Measurements from ENCODE around the gene FNDC3B.

FNDC3B gene

GRCh38 chr3:172151651-172152649, 112.6 kb downstream of the FNDC3B start:
- no peak for DNase-seq (ENCODE audit: insufficient read length)
- no peak for FAIRE-seq
- no peak for TF ChIP-seq POLR2A (IDR thresholded peaks at IDR 0.05; ENCODE audit: low read depth, low read length)
- no peak for TF ChIP-seq POLR2AphosphoS5 (IDR thresholded peaks at IDR 0.05; ENCODE audit: low read depth, low read length)
- no peak for TF ChIP-seq TAF1 (IDR thresholded peaks at IDR 0.05; ENCODE audit: borderline replicate concordance, low read depth, low read length)

- FAIRE-seq (no peak), DNase-seq (ENCODE audit: insufficient read length) (no peak)
- no peak for TF ChIP-seq POLR2AphosphoS5 (IDR thresholded peaks at IDR 0.05; ENCODE audit: low read depth, low read length)
- TF ChIP-seq POLR2A (IDR thresholded peaks at IDR 0.05; ENCODE audit: low read depth, low read length) = no peak
- TF ChIP-seq TAF1 (IDR thresholded peaks at IDR 0.05; ENCODE audit: borderline replicate concordance, low read depth, low read length) = no peak
Observed at GRCh38 chr3:172152874-172153273, 113.5 kb downstream of the FNDC3B start.

DNA sequence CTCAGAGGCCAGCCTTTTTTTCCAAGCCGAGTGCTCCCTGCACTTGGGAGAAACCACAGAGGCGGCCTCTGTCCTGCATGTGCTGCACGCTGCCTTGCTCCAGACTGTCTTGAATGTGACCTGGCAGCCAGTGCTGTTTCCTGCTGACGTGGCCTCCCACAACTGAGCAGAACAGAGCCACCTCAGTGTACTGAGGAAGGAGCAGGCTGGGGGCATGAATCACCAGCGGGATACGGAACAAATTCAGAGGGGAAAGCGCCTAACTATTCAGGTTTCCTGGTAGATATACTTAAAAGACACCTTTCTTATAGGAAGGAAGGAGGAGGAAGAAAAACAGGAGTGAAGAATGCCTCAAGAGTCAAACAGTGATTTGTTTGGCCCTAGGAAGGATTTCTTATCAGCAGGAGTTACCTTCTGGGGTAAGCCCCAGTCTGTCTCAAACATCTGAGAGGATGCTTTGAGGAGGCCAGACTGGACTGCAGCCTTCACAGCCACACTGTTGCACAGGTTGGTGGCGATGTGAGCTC, 114.0 kb downstream of the FNDC3B start:
- no peak for DNase-seq (ENCODE audit: insufficient read length)
- TF ChIP-seq POLR2A (IDR thresholded peaks at IDR 0.05; ENCODE audit: low read depth, low read length) (no peak), TAF1 (IDR thresholded peaks at IDR 0.05; ENCODE audit: borderline replicate concordance, low read depth, low read length) (no peak), POLR2AphosphoS5 (IDR thresholded peaks at IDR 0.05; ENCODE audit: low read depth, low read length) (no peak)
- FAIRE-seq = peak; percentile 46

GRCh38 chr3:172154768-172155664, 115.6 kb downstream of the FNDC3B start:
- no peak for TF ChIP-seq POLR2AphosphoS5 (IDR thresholded peaks at IDR 0.05; ENCODE audit: low read depth, low read length)
- no peak for TF ChIP-seq POLR2A (IDR thresholded peaks at IDR 0.05; ENCODE audit: low read depth, low read length)
- no peak for TF ChIP-seq TAF1 (IDR thresholded peaks at IDR 0.05; ENCODE audit: borderline replicate concordance, low read depth, low read length)
- FAIRE-seq = no peak
- DNase-seq (ENCODE audit: insufficient read length) = no peak

- no peak for DNase-seq (ENCODE audit: insufficient read length)
- TF ChIP-seq POLR2A (IDR thresholded peaks at IDR 0.05; ENCODE audit: low read depth, low read length) (no peak), POLR2AphosphoS5 (IDR thresholded peaks at IDR 0.05; ENCODE audit: low read depth, low read length) (no peak), TAF1 (IDR thresholded peaks at IDR 0.05; ENCODE audit: borderline replicate concordance, low read depth, low read length) (no peak)
- FAIRE-seq = no peak
Observed at GRCh38 chr3:172155897-172156585, 116.7 kb downstream of the FNDC3B start.

GRCh38 chr3:172156586-172156955, 117.2 kb downstream of the FNDC3B start:
- FAIRE-seq (no peak), DNase-seq (ENCODE audit: insufficient read length) (no peak)
- TF ChIP-seq TAF1 (IDR thresholded peaks at IDR 0.05; ENCODE audit: borderline replicate concordance, low read depth, low read length) (no peak), POLR2AphosphoS5 (IDR thresholded peaks at IDR 0.05; ENCODE audit: low read depth, low read length) (no peak), POLR2A (IDR thresholded peaks at IDR 0.05; ENCODE audit: low read depth, low read length) (no peak)

DNA sequence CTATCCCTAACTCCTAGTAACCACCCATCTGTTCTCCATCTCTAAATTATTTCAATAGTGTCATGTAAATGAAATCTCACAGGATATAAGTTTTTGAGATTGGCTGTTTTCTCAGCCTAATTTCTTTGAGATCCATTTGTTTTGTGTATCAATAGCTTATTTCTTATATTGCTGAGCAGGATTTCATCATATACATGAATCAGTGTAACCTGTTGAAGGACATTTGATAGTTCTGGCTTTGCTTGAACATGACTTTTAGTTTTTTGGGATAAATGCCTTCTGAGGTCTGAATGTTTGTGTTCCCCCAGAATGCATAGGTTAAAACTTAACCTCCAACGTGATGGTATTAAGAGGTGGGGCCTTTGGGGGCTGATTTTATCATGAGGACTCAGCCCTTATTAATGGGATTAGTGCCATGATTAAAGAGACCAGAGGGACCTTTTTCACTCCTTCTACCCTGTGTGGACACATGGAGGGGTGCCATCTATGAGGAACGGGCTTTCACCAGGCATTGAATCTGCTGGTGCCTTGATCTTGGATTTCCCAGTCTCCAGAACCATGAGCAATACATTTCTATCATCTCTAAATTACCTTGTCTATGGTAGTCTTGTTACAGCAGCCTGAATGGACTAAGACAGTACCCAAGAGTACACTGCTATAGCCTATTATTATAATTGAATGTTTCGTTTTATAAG, 118.3 kb downstream of the FNDC3B start:
- FAIRE-seq (no peak), DNase-seq (ENCODE audit: insufficient read length) (no peak)
- no peak for TF ChIP-seq POLR2A (IDR thresholded peaks at IDR 0.05; ENCODE audit: low read depth, low read length)
- no peak for TF ChIP-seq POLR2AphosphoS5 (IDR thresholded peaks at IDR 0.05; ENCODE audit: low read depth, low read length)

- DNase-seq (ENCODE audit: insufficient read length) (no peak), FAIRE-seq (no peak)
- no peak for TF ChIP-seq POLR2A (IDR thresholded peaks at IDR 0.05; ENCODE audit: low read depth, low read length)
- no peak for TF ChIP-seq POLR2AphosphoS5 (IDR thresholded peaks at IDR 0.05; ENCODE audit: low read depth, low read length)
- no peak for TF ChIP-seq TAF1 (IDR thresholded peaks at IDR 0.05; ENCODE audit: borderline replicate concordance, low read depth, low read length)
Observed at GRCh38 chr3:172158741-172159140, 119.4 kb downstream of the FNDC3B start.

DNA sequence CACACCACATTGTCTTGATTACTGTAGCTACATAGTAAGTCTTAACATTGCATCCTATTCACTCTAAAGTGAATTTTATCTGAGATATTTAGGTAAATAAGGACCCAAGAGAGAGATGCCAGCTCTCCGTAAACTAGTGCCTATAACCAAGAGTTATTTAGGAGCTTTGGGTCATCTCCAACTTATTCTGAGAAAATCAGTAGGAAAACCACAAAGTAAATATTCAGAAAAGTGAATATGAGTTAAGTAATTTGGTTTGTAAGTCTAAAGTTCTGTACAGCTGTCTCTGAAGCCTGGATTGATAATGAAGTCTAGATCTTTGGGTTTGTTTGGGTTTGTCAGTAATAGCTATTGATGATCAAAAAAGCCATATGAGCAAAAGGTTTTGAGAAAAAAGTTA, 120.0 kb downstream of the FNDC3B start:
- DNase-seq (ENCODE audit: insufficient read length) (no peak), FAIRE-seq (no peak)
- TF ChIP-seq POLR2AphosphoS5 (IDR thresholded peaks at IDR 0.05; ENCODE audit: low read depth, low read length) (no peak), POLR2A (IDR thresholded peaks at IDR 0.05; ENCODE audit: low read depth, low read length) (no peak)

GRCh38 chr3:172159962-172160538, 120.7 kb downstream of the FNDC3B start:
- TF ChIP-seq POLR2AphosphoS5 (IDR thresholded peaks at IDR 0.05; ENCODE audit: low read depth, low read length) = no peak
- no peak for TF ChIP-seq TAF1 (IDR thresholded peaks at IDR 0.05; ENCODE audit: borderline replicate concordance, low read depth, low read length)
- no peak for TF ChIP-seq POLR2A (IDR thresholded peaks at IDR 0.05; ENCODE audit: low read depth, low read length)
- FAIRE-seq (no peak), DNase-seq (ENCODE audit: insufficient read length) (no peak)

All from GM12892 (cell line).